ENCODE data around the gene TNXB.
A peak's percentile ranks its signal among the peaks of the same experiment; 100 is the strongest.
"Not testable (repeated sequence)": the region's sequence is repeated elsewhere in the genome, so short reads cannot be mapped to it uniquely, and the experiment has no call there.

TNXB gene

GRCh38 chr6:32047855-32048766 lies 61.0 kb downstream of the TNXB start:
- TF ChIP-seq, protein P1, sequence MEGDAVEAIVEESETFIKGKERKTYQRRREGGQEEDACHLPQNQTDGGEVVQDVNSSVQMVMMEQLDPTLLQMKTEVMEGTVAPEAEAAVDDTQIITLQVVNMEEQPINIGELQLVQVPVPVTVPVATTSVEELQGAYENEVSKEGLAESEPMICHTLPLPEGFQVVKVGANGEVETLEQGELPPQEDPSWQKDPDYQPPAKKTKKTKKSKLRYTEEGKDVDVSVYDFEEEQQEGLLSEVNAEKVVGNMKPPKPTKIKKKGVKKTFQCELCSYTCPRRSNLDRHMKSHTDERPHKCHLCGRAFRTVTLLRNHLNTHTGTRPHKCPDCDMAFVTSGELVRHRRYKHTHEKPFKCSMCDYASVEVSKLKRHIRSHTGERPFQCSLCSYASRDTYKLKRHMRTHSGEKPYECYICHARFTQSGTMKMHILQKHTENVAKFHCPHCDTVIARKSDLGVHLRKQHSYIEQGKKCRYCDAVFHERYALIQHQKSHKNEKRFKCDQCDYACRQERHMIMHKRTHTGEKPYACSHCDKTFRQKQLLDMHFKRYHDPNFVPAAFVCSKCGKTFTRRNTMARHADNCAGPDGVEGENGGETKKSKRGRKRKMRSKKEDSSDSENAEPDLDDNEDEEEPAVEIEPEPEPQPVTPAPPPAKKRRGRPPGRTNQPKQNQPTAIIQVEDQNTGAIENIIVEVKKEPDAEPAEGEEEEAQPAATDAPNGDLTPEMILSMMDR (IDR thresholded peaks at IDR 0.05; ENCODE audit: low read depth, low read length): peak; percentile 78
- DNase-seq (ENCODE audit: low read depth in 2 of 2): peak; percentile 67 to 68
- no peak overlapping the region for H3K4me3 ChIP-seq (replicated peaks in 1 of 2; ENCODE audit: low read depth in 2 of 2, low read length in 2 of 2)

DNA sequence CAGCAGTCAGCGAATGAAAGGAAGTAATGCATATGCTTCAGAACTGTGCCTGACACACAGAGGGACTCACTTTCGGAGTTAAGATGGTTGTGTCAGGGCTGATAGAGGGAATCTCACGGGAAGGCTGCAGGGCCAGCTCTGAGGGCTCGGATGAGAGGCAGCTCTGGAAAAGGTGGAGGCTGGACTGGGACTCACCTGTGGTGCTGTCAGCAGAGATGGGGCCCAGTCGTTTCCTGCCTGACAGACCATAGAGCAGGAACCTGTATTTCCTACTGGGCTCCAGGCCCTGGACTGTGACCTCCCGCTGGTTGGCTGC lies 61.6 kb downstream of the TNXB start:
- TF ChIP-seq, protein P1 (IDR thresholded peaks at IDR 0.05; ENCODE audit: low read depth, low read length): no peak
- no peak overlapping the region for H3K4me3 ChIP-seq (replicated peaks in 1 of 2; ENCODE audit: low read depth in 2 of 2, low read length in 2 of 2)
- no peak for DNase-seq (ENCODE audit: low read depth in 2 of 2)

DNA sequence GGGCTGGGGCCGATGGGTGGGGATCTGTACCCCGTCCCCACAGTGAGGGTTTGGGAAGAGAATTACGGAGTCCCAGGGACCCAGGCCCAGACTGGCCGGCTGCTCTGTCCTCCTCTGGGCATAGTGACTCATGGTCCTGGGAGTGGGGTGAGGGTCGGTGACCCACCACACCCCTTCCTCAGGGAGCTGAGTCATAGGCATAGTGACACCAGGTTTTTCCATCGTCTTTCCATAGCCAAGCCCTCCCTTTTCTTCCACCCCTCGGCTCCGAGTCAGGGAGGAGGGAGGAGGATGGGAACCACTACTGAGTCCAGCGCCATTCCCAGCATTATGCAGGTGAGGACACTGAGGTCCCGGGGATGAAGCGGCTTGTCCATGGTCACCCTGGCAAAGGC lies 62.1 kb downstream of the TNXB start:
- peak; percentile 65 to 66 for DNase-seq (ENCODE audit: low read depth in 2 of 2)
- no peak overlapping the region for H3K4me3 ChIP-seq (replicated peaks in 1 of 2; ENCODE audit: low read depth in 2 of 2, low read length in 2 of 2)
- TF ChIP-seq, protein P1 (IDR thresholded peaks at IDR 0.05; ENCODE audit: low read depth, low read length): no peak

- H3K4me3 ChIP-seq (replicated peaks in 1 of 2; ENCODE audit: low read depth in 2 of 2, low read length in 2 of 2): no peak overlapping the region
- TF ChIP-seq, protein P1 (IDR thresholded peaks at IDR 0.05; ENCODE audit: low read depth, low read length): no peak
- peak; percentile 33 to 61 for DNase-seq (ENCODE audit: low read depth in 2 of 2)
Observed at GRCh38 chr6:32046450-32047083, 62.6 kb downstream of the TNXB start.

- H3K4me3 ChIP-seq (replicated peaks in 1 of 2; ENCODE audit: low read depth in 2 of 2, low read length in 2 of 2): no peak overlapping the region
- DNase-seq (ENCODE audit: low read depth in 2 of 2): peak; percentile 7 to 9
- TF ChIP-seq, protein P1 (IDR thresholded peaks at IDR 0.05; ENCODE audit: low read depth, low read length): no peak
Observed at GRCh38 chr6:32045811-32046449, 63.2 kb downstream of the TNXB start.

DNA sequence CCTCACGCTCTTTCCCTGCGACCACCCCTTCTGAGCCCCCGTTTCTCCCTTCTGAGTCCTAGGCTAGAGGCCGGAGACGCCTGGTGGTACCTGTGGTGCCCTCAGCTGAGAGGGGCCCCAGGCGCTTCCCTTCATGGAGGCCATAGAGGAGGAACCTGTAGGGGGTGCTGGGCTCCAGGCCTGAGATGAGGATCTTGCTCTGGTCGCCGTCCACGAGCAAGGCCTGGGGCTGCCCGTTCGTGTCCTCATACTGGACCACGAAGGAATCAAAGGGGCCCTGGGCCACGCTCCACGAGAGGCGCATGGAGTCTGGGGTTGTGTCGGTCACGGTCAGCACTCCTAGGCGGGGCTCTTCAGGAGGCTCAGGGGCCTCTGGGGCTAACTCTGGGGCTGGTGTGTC lies 64.2 kb downstream of the TNXB start:
- not testable (repeated sequence) for DNase-seq (ENCODE audit: low read depth in 2 of 2); H3K4me3 ChIP-seq (replicated peaks in 1 of 2; ENCODE audit: low read depth in 2 of 2, low read length in 2 of 2)

DNA sequence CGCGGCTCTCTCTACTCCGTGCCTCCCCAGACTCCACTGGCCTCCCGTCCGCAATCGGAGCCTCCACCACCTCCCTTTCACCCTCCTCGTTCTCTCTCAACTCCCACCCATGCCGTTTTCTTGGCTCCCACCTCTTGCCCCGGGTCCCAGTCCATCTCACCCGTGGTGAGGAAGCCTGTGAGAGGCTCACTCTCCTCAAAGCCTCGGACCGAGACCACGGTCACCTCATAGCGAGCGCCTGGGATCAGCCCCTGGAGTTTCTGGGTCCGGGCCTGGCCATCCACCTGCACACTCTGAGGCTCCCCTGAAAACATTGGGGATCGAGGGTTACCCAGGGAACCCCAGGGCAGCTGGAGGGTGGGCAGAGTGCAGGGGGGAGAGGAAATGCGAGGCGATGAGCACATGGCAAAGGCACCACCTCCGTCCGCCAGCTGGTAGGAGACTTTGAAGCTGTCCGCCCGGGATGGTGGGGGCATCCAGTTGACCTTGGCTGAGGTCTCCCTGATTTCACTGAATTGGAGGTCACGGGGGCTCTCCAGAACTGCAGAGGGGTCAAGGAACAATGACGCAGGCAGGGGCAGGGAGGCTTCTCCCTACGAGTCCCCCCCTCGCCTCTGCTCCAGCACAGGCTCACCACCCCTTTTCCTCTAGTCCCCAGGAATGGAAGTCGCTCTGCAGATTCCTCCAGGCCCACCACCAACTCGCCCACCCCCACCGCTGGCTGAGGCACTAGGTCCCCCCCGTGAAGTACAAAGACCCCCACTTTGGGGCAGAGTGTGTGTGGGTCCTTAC lies 65.4 kb downstream of the TNXB start:
- not testable (repeated sequence) for DNase-seq (ENCODE audit: low read depth in 2 of 2); H3K4me3 ChIP-seq (replicated peaks in 1 of 2; ENCODE audit: low read depth in 2 of 2, low read length in 2 of 2)

- not testable (repeated sequence) for DNase-seq (ENCODE audit: low read depth in 2 of 2)
Observed at GRCh38 chr6:32042276-32042675, 66.9 kb downstream of the TNXB start.

DNA sequence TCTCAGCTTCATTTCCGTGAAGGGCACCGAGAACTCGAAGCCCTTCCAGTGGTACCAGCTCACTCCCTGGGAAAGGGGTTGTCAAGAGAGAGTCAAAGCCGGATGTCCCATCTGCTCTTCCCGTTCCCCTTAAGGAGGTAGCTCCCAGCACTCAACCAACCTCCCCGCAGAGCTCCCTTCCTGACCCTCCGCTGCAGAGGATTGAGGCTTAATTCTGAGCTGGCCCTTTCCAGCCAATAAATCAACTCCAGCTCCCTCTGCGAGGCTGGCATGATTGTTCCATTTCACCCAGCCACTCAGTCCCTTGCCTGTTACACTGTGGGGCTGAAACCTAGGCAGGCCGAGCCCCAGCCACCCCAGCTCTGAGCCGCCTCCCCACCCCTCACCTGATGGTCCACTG lies 67.8 kb downstream of the TNXB start:
- H3K4me3 ChIP-seq (replicated peaks in 1 of 2; ENCODE audit: low read depth in 2 of 2, low read length in 2 of 2); DNase-seq (ENCODE audit: low read depth in 2 of 2): not testable (repeated sequence)

More at GRCh38 chr6:32042276-32042675, 66.9 kb downstream of the TNXB start:
- H3K4me3 ChIP-seq (replicated peaks in 1 of 2; ENCODE audit: low read depth in 2 of 2, low read length in 2 of 2): not testable (repeated sequence)

DNA sequence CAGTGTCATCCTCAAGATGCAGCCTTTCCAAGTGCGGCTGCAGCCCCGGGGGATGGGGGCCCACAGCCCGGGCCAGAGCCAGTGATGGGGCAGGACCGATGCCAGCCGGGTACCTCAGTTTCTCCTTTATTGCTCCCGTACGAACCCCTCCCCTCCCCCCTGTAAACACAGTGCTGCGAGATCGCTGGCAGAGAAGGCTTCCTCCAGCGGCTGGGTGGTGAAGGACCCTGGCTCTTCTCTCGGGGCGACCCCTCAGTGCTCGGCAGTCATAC lies 68.2 kb downstream of the TNXB start:
- not testable (repeated sequence) for DNase-seq (ENCODE audit: low read depth in 2 of 2); H3K4me3 ChIP-seq (replicated peaks in 1 of 2; ENCODE audit: low read depth in 2 of 2, low read length in 2 of 2)

DNA sequence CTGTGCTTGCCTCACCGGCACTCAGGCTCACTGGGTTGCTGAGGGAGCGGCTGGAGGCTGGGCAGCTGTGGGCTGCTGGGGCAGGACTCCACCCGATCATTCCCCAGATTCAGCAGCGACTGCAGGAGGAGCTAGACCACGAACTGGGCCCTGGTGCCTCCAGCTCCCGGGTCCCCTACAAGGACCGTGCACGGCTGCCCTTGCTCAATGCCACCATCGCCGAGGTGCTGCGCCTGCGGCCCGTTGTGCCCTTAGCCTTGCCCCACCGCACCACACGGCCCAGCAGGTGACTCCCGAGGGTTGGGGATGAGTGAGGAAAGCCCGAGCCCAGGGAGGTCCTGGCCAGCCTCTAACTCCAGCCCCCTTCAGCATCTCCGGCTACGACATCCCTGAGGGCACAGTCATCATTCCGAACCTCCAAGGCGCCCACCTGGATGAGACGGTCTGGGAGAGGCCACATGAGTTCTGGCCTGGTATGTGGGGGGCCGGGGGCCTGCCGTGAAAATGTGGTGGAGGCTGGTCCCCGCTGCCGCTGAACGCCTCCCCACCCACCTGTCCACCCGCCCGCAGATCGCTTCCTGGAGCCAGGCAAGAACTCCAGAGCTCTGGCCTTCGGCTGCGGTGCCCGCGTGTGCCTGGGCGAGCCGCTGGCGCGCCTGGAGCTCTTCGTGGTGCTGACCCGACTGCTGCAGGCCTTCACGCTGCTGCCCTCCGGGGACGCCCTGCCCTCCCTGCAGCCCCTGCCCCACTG lies 68.7 kb downstream of the TNXB start:
- not testable (repeated sequence) for DNase-seq (ENCODE audit: low read depth in 2 of 2); H3K4me3 ChIP-seq (replicated peaks in 1 of 2; ENCODE audit: low read depth in 2 of 2, low read length in 2 of 2)
